ENCODE data around the gene VPS26C.

The VPS26C gene

GRCh38 chr21:37206496-37206895 is 60.6 kb downstream of the VPS26C start:
- DNase-seq, result no peak

GRCh38 chr21:37204580-37204979 is 62.6 kb downstream of the VPS26C start:
- no peak for DNase-seq

- DNase-seq, result no peak
These were observed 64.7 kb downstream of the VPS26C start for GRCh38 chr21:37202221-37203110.

GRCh38 chr21:37200641-37201480 is 66.3 kb downstream of the VPS26C start:
- no peak for DNase-seq

GRCh38 chr21:37199057-37199924 is 67.8 kb downstream of the VPS26C start:
- DNase-seq, result peak in 1 of 56 donors; percentile 30

GRCh38 chr21:37197746-37198145 is 69.4 kb downstream of the VPS26C start:
- DNase-seq, result no peak

- DNase-seq, result no peak
These were observed 70.3 kb downstream of the VPS26C start for GRCh38 chr21:37196847-37197246.

GRCh38 chr21:37195610-37196009 is 71.5 kb downstream of the VPS26C start:
- no peak for DNase-seq

GRCh38 chr21:37195059-37195458 is 72.1 kb downstream of the VPS26C start:
- DNase-seq, result no peak

GRCh38 chr21:37193676-37194075 is 73.5 kb downstream of the VPS26C start:
- no peak for DNase-seq

- DNase-seq, result no peak
These were observed 74.1 kb downstream of the VPS26C start for GRCh38 chr21:37193006-37193405.

- DNase-seq, result no peak
These were observed 75.1 kb downstream of the VPS26C start for GRCh38 chr21:37192019-37192418.

- no peak for DNase-seq
These were observed 78.3 kb downstream of the VPS26C start for GRCh38 chr21:37188825-37189224.

GRCh38 chr21:37186983-37187382 is 80.2 kb downstream of the VPS26C start:
- DNase-seq, result no peak

GRCh38 chr21:37184784-37185593 is 82.1 kb downstream of the VPS26C start:
- DNase-seq, result no peak

GRCh38 chr21:37183749-37184148 is 83.4 kb downstream of the VPS26C start:
- no peak for DNase-seq

GRCh38 chr21:37182222-37182621 is 84.9 kb downstream of the VPS26C start:
- no peak for DNase-seq

- DNase-seq, result no peak
These were observed 86.1 kb downstream of the VPS26C start for GRCh38 chr21:37181059-37181458.

GRCh38 chr21:37176716-37177115 is 90.4 kb downstream of the VPS26C start:
- no peak for DNase-seq

All from nucleus accumbens (tissue), 56 donors.